HepG2 (cell line): ENCODE results near the gene CABP4.

Source experiments
- GABPB1 ChIP-seq: IDR thresholded peaks from 2 replicates; pipeline ENCODE4 v1.6.1; 2016; ENCODE audit warnings: mild to moderate bottlenecking, missing genetic modification reagents, moderate library complexity, missing compliant biosample characterization
- KLF6 ChIP-seq: IDR thresholded peaks from 2 replicates; pipeline ENCODE4 v1.8.0; 2016; ENCODE audit warnings: missing biosample characterization, missing genetic modification reagents
- NCOA1 ChIP-seq: sonication (generic); formaldehyde crosslinking; IDR thresholded peaks from 2 replicates; pipeline ENCODE4 v1.9.0; 2021; ENCODE audit warnings: missing genetic modification reagents
- POLR2A ChIP-seq, 2 experiments: IDR thresholded peaks; 2 replicates each; pipeline ENCODE4 v1.6.1; 2011; ENCODE audit warnings: low read depth in 2 of 2, low read length in 2 of 2, mild to moderate bottlenecking in 1 of 2, moderate library complexity in 1 of 2; ENCODE audit not compliant: insufficient read depth in 1 of 2
- TF ChIP-seq, protein P1 (sequence below): sonication (generic); formaldehyde crosslinking; IDR thresholded peaks from 2 replicates; pipeline ENCODE4 v1.5.0; 2020; ENCODE audit warnings: mild to moderate bottlenecking, missing genetic modification reagents, moderate library complexity
- TF ChIP-seq, protein P2 (sequence below): sonication (generic); formaldehyde crosslinking; conservative IDR thresholded peaks from 2 replicates; pipeline ENCODE4 v1.8.0; 2022; ENCODE audit warnings: missing genetic modification reagents

GRCh38 chr11:67445515-67445914 is 9.6 kb upstream of the CABP4 start:
- TF ChIP-seq, protein P1, sequence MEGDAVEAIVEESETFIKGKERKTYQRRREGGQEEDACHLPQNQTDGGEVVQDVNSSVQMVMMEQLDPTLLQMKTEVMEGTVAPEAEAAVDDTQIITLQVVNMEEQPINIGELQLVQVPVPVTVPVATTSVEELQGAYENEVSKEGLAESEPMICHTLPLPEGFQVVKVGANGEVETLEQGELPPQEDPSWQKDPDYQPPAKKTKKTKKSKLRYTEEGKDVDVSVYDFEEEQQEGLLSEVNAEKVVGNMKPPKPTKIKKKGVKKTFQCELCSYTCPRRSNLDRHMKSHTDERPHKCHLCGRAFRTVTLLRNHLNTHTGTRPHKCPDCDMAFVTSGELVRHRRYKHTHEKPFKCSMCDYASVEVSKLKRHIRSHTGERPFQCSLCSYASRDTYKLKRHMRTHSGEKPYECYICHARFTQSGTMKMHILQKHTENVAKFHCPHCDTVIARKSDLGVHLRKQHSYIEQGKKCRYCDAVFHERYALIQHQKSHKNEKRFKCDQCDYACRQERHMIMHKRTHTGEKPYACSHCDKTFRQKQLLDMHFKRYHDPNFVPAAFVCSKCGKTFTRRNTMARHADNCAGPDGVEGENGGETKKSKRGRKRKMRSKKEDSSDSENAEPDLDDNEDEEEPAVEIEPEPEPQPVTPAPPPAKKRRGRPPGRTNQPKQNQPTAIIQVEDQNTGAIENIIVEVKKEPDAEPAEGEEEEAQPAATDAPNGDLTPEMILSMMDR (CRISPR knock-in tag): no peak
- TF ChIP-seq GABPB1 (CRISPR knock-in tag) (no peak), NCOA1 (CRISPR knock-in tag) (no peak), POLR2A (IDR thresholded peaks at IDR 0.05; ENCODE audit: insufficient read depth in 1 of 2, low read depth in 2 of 2, low read length in 2 of 2) (no peak), KLF6 (CRISPR knock-in tag) (no peak)
- TF ChIP-seq, protein P2, sequence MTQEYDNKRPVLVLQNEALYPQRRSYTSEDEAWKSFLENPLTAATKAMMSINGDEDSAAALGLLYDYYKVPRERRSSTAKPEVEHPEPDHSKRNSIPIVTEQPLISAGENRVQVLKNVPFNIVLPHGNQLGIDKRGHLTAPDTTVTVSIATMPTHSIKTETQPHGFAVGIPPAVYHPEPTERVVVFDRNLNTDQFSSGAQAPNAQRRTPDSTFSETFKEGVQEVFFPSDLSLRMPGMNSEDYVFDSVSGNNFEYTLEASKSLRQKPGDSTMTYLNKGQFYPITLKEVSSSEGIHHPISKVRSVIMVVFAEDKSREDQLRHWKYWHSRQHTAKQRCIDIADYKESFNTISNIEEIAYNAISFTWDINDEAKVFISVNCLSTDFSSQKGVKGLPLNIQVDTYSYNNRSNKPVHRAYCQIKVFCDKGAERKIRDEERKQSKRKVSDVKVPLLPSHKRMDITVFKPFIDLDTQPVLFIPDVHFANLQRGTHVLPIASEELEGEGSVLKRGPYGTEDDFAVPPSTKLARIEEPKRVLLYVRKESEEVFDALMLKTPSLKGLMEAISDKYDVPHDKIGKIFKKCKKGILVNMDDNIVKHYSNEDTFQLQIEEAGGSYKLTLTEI (CRISPR knock-in tag): no peak
